Astrocyte (in vitro differentiated cells and primary cell): ENCODE measurements around the gene ATP2B2.

Source experiments
- CTCF ChIP-seq: IDR thresholded peaks from 2 replicates; pipeline ENCODE4 v1.5.1; 2011; ENCODE audit warnings: low read depth, mild to moderate bottlenecking, inconsistent platforms, low read length, moderate library complexity; ENCODE audit not compliant: insufficient read depth
- EZH2 ChIP-seq: IDR thresholded peaks from 2 replicates; pipeline ENCODE4 v1.6.1; 2012; ENCODE audit warnings: mild to moderate bottlenecking, low read length, inconsistent platforms; ENCODE audit not compliant: insufficient read depth

DNA sequence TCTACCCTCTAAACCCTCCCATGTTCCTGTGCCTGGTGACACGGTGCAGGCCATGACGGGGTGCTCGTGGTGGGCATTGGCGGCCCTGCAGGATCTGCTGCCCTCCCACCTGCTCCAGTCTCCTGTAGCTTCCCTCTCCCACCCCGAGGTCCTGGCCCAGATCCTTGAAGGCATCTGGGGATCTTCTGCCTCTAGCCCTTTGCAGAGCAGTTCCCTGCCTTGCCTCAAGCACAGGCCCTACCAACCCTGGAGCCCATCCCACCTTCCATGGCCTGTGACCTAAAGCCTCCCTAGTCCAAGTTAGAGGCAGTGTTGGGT lies 157.0 kb downstream of the ATP2B2 start:
- TF ChIP-seq CTCF, result no peak
- no peak for TF ChIP-seq EZH2
